Sigmoid colon (tissue), 4 donors: ENCODE data around the gene DCAF8L2.

Source experiments
- POLR2AphosphoS5 ChIP-seq, 4 donors: sonication (generic); formaldehyde crosslinking; IDR thresholded peaks; one replicate each; pipeline ENCODE4 v1.6.1; 2017; ENCODE audit warnings: antibody characterized with exemption in 4 of 4
- TF ChIP-seq, protein P1 (sequence below), 4 experiments: fragments of 450-650 bp in 3 of 4; fragments of 200-600 bp in 1 of 4; IDR thresholded peaks; one replicate each; pipeline ENCODE4 v1.5.1; 2016 to 2019; ENCODE audit warnings: antibody characterized with exemption in 4 of 4, mild to moderate bottlenecking in 3 of 4, moderate library complexity in 2 of 4

- TF ChIP-seq POLR2AphosphoS5 (IDR thresholded peaks at IDR 0.05), result no peak
- TF ChIP-seq, protein P1, sequence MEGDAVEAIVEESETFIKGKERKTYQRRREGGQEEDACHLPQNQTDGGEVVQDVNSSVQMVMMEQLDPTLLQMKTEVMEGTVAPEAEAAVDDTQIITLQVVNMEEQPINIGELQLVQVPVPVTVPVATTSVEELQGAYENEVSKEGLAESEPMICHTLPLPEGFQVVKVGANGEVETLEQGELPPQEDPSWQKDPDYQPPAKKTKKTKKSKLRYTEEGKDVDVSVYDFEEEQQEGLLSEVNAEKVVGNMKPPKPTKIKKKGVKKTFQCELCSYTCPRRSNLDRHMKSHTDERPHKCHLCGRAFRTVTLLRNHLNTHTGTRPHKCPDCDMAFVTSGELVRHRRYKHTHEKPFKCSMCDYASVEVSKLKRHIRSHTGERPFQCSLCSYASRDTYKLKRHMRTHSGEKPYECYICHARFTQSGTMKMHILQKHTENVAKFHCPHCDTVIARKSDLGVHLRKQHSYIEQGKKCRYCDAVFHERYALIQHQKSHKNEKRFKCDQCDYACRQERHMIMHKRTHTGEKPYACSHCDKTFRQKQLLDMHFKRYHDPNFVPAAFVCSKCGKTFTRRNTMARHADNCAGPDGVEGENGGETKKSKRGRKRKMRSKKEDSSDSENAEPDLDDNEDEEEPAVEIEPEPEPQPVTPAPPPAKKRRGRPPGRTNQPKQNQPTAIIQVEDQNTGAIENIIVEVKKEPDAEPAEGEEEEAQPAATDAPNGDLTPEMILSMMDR (IDR thresholded peaks at IDR 0.05), result no peak
Measured at GRCh38 chrX:27671234-27671633, 81.1 kb downstream of the DCAF8L2 start.
